ENCODE data around the gene ATP5F1D.

- TF ChIP-seq ATF3 (IDR thresholded peaks at IDR 0.05; ENCODE audit: insufficient read depth, low read depth, low read length) (no peak), EP300 (IDR thresholded peaks at IDR 0.05; ENCODE audit: borderline replicate concordance in 1 of 2, low read depth in 2 of 2, low read length in 2 of 2) (no peak), SRF (IDR thresholded peaks at IDR 0.05; ENCODE audit: low read depth, low read length) (no peak), CTCF (IDR thresholded peaks at IDR 0.05; ENCODE audit: control extremely low read depth in 1 of 3, insufficient read depth in 1 of 3, low read depth in 1 of 3, low read length in 3 of 3) (no peak), JUND (IDR thresholded peaks at IDR 0.05; ENCODE audit: low read length) (no peak), E2F6 (IDR thresholded peaks at IDR 0.05) (no peak), USF2 (IDR thresholded peaks at IDR 0.05; ENCODE audit: low read length) (no peak), EZH2 (IDR thresholded peaks at IDR 0.05; ENCODE audit: low read depth, low read length, severe bottlenecking) (no peak), RNF2 (IDR thresholded peaks at IDR 0.05; ENCODE audit: borderline replicate concordance, low read depth, low read length, missing control alignments, poor library complexity, severe bottlenecking) (no peak), SIX5 (IDR thresholded peaks at IDR 0.05; ENCODE audit: low read depth, low read length) (no peak), MAFK (IDR thresholded peaks at IDR 0.05; ENCODE audit: low read depth, low read length) (no peak), GABPA (IDR thresholded peaks at IDR 0.05; ENCODE audit: borderline replicate concordance, insufficient read depth, low read length) (no peak), POLR2AphosphoS5 (IDR thresholded peaks at IDR 0.05; ENCODE audit: low read depth, low read length) (no peak)
Measured at GRCh38 chr19:1214299-1214861, 27.2 kb upstream of the ATP5F1D start.

All from H1 (cell line).